Measurements from ENCODE around the gene GTF2H3. TPM values are rescaled to one million over a fixed set of nuclear protein-coding genes. Genes with fewer than 3 reads are reported as not detected.

The GTF2H3 gene
- total and polyA plus RNA-seq, 2 experiments from 2014 or later = 9.0 to 45.6 TPM

GRCh38 chr12:123634142-123634561 lies 523 bp downstream of the GTF2H3 start:
- Histone ChIP-seq H3K9me3 (ENCODE audit: low read depth) (no peaks in the 10 kb centered on the region), H4K20me1 (ENCODE audit: insufficient read depth, poor library complexity, severe bottlenecking) (no peaks in the 10 kb centered on the region), H3K4me2 (peak overlapping the region; percentile 95), H3K4me1 (ENCODE audit: insufficient read depth) (peaks cover 8% of the 10 kb centered on the region), H3K36me3 (replicated peaks; ENCODE audit: insufficient read depth, low read depth) (no peaks in the 10 kb centered on the region), H3K9me2 (replicated peaks; ENCODE audit: insufficient read depth) (no peaks in the 10 kb centered on the region), H2AFZ (peak overlapping the region; percentile 84), H3K27ac (peak overlapping the region; percentile 96), H3K27me3 (no peaks in the 10 kb centered on the region), H3K4me3 (peak overlapping the region; percentile 81), H3K79me2 (peaks cover 30% of the 10 kb centered on the region)
- 20% methylated on average over 19 of the region's 19 CpGs for WGBS (ENCODE audit: low lambda C conversion rate, missing lambda C conversion rate)
- DNase-seq (ENCODE audit: low spot score) = no peak
- TF ChIP-seq EZH2 (IDR thresholded peaks at IDR 0.05; ENCODE audit: borderline replicate concordance) (no peak), EZH2phosphoT487 (IDR thresholded peaks at IDR 0.05; ENCODE audit: low read depth, severe bottlenecking, unreplicated experiment) (no peak)
- TF ChIP-seq, protein P1, sequence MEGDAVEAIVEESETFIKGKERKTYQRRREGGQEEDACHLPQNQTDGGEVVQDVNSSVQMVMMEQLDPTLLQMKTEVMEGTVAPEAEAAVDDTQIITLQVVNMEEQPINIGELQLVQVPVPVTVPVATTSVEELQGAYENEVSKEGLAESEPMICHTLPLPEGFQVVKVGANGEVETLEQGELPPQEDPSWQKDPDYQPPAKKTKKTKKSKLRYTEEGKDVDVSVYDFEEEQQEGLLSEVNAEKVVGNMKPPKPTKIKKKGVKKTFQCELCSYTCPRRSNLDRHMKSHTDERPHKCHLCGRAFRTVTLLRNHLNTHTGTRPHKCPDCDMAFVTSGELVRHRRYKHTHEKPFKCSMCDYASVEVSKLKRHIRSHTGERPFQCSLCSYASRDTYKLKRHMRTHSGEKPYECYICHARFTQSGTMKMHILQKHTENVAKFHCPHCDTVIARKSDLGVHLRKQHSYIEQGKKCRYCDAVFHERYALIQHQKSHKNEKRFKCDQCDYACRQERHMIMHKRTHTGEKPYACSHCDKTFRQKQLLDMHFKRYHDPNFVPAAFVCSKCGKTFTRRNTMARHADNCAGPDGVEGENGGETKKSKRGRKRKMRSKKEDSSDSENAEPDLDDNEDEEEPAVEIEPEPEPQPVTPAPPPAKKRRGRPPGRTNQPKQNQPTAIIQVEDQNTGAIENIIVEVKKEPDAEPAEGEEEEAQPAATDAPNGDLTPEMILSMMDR (IDR thresholded peaks at IDR 0.05; ENCODE audit: poor library complexity) = no peak

DNA sequence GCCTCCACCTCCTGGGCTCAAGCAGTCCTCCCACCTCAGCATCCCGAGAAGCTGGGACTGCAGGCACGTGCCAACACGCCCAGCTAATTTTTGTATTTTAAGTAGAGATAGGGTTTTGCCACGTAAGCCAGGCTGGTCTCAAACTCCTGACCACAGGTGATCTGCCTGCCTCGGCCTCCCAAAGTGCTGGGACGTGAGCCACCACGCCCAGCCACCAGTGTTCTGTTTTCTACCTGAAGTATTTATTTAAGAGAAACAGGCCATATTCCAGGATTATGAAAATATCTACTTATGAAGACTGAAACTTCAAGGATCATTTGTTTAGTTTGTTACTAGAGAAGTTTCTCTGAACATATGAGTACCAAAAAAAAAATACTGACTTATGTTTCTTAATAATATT lies 10.3 kb downstream of the GTF2H3 start:
- no peak overlapping the region for H2AFZ ChIP-seq
- WGBS (ENCODE audit: low lambda C conversion rate, missing lambda C conversion rate) = 95% methylated on average over 7 of the region's 7 CpGs
- H3K9me2 ChIP-seq (replicated peaks; ENCODE audit: insufficient read depth) = no peaks in the 10 kb centered on the region
- H3K36me3 ChIP-seq (replicated peaks; ENCODE audit: insufficient read depth, low read depth) = no peaks in the 10 kb centered on the region
- no peaks in the 10 kb centered on the region for H3K79me2 ChIP-seq
- no peak for TF ChIP-seq EZH2 (IDR thresholded peaks at IDR 0.05; ENCODE audit: borderline replicate concordance)
- TF ChIP-seq, protein P1 (IDR thresholded peaks at IDR 0.05; ENCODE audit: poor library complexity) = no peak
- no peak for TF ChIP-seq EZH2phosphoT487 (IDR thresholded peaks at IDR 0.05; ENCODE audit: low read depth, severe bottlenecking, unreplicated experiment)
- no peaks in the 10 kb centered on the region for H3K9me3 ChIP-seq (ENCODE audit: low read depth)
- no peaks in the 10 kb centered on the region for H3K4me1 ChIP-seq (ENCODE audit: insufficient read depth)
- no peaks in the 10 kb centered on the region for H4K20me1 ChIP-seq (ENCODE audit: insufficient read depth, poor library complexity, severe bottlenecking)
- no peak overlapping the region for H3K4me2 ChIP-seq
- H3K4me3 ChIP-seq = no peak overlapping the region
- no peak for DNase-seq (ENCODE audit: low spot score)
- no peaks in the 10 kb centered on the region for H3K27me3 ChIP-seq
- no peak overlapping the region for H3K27ac ChIP-seq

GRCh38 chr12:123645380-123645779 lies 11.8 kb downstream of the GTF2H3 start:
- Histone ChIP-seq H3K27me3 (no peaks in the 10 kb centered on the region), H3K9me3 (ENCODE audit: low read depth) (no peaks in the 10 kb centered on the region), H2AFZ (no peak overlapping the region), H3K79me2 (no peaks in the 10 kb centered on the region), H3K9me2 (replicated peaks; ENCODE audit: insufficient read depth) (no peaks in the 10 kb centered on the region), H3K36me3 (replicated peaks; ENCODE audit: insufficient read depth, low read depth) (no peaks in the 10 kb centered on the region), H3K4me3 (no peak overlapping the region), H3K27ac (no peak overlapping the region), H3K4me1 (ENCODE audit: insufficient read depth) (no peaks in the 10 kb centered on the region), H3K4me2 (no peak overlapping the region), H4K20me1 (ENCODE audit: insufficient read depth, poor library complexity, severe bottlenecking) (no peaks in the 10 kb centered on the region)
- DNase-seq (ENCODE audit: low spot score) = no peak
- no peak for TF ChIP-seq EZH2 (IDR thresholded peaks at IDR 0.05; ENCODE audit: borderline replicate concordance)
- TF ChIP-seq EZH2phosphoT487 (IDR thresholded peaks at IDR 0.05; ENCODE audit: low read depth, severe bottlenecking, unreplicated experiment) = no peak
- TF ChIP-seq, protein P1 (IDR thresholded peaks at IDR 0.05; ENCODE audit: poor library complexity) = no peak
- 97% methylated on average over 3 of the region's 3 CpGs for WGBS (ENCODE audit: low lambda C conversion rate, missing lambda C conversion rate)

DNA sequence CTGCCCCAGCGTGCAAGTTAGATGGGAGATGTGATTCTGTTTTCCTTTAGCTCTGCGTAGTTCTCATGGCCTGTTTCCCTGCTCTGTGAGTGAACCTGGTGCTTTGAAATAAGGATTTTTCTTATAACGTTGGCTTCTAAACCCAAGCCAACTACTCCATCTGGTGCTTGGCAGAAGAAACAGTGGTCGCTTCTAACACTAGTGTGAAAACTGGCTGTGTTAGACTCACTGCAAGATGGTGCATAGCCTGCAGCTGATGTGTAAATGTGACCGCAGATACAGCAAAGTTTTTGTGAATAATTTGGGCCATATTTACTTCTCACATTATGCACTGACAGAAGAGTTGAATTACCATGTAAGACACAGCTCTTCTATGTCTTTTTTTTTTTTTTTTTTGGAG lies 12.2 kb downstream of the GTF2H3 start:
- H2AFZ ChIP-seq = no peak overlapping the region
- H3K36me3 ChIP-seq (replicated peaks; ENCODE audit: insufficient read depth, low read depth) = no peaks in the 10 kb centered on the region
- TF ChIP-seq EZH2phosphoT487 (IDR thresholded peaks at IDR 0.05; ENCODE audit: low read depth, severe bottlenecking, unreplicated experiment) (no peak), EZH2 (IDR thresholded peaks at IDR 0.05; ENCODE audit: borderline replicate concordance) (no peak)
- TF ChIP-seq, protein P1 (IDR thresholded peaks at IDR 0.05; ENCODE audit: poor library complexity) = no peak
- H3K4me1 ChIP-seq (ENCODE audit: insufficient read depth) = no peaks in the 10 kb centered on the region
- no peaks in the 10 kb centered on the region for H3K27me3 ChIP-seq
- H3K4me2 ChIP-seq = no peak overlapping the region
- DNase-seq (ENCODE audit: low spot score) = no peak
- H3K9me2 ChIP-seq (replicated peaks; ENCODE audit: insufficient read depth) = no peaks in the 10 kb centered on the region
- no peak overlapping the region for H3K27ac ChIP-seq
- no peaks in the 10 kb centered on the region for H3K79me2 ChIP-seq
- no peaks in the 10 kb centered on the region for H4K20me1 ChIP-seq (ENCODE audit: insufficient read depth, poor library complexity, severe bottlenecking)
- no peak overlapping the region for H3K4me3 ChIP-seq
- WGBS (ENCODE audit: low lambda C conversion rate, missing lambda C conversion rate) = 97% methylated on average over 5 of the region's 5 CpGs
- H3K9me3 ChIP-seq (ENCODE audit: low read depth) = no peaks in the 10 kb centered on the region
